ENCODE results near the gene DEAF1.

Gene DEAF1

DNA sequence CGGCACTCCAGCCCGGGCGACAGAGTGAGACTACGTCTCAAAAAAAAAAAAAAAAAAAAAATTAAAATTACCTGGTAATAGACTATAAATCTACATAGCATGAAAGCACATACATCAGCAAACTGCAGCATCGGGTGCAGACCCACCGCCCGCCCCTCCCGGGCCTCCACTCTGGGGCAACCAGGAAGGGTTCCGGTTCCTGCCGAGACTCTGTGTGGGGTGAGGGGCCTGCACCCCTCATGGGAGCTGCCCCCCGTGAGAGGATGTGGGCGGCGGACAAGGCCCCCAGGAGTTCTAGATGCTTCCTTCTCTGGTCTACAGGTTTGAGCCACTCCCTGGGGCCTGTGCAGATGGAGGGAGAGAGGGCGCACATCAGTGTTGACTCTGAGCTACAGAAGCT, 48.8 kb downstream of the DEAF1 start:
- Histone ChIP-seq H2AFZ (no peak overlapping the region), H3K9me3 (ENCODE audit: control insufficient read depth, low read length) (no peaks in the 10 kb centered on the region), H3K4me3 (ENCODE audit: low read depth, low read length) (no peak overlapping the region), H3K9ac (no peak overlapping the region), H3K27me3 (ENCODE audit: control insufficient read depth, insufficient read depth, low read length) (no peaks in the 10 kb centered on the region), H3K36me3 (ENCODE audit: control insufficient read depth, insufficient read depth, low read length) (no peaks in the 10 kb centered on the region), H3K27ac (no peak overlapping the region), H3K4me1 (no peaks in the 10 kb centered on the region), H3K4me2 (ENCODE audit: low read length) (no peak overlapping the region), H3K79me2 (no peaks in the 10 kb centered on the region)
- TF ChIP-seq, protein P1, sequence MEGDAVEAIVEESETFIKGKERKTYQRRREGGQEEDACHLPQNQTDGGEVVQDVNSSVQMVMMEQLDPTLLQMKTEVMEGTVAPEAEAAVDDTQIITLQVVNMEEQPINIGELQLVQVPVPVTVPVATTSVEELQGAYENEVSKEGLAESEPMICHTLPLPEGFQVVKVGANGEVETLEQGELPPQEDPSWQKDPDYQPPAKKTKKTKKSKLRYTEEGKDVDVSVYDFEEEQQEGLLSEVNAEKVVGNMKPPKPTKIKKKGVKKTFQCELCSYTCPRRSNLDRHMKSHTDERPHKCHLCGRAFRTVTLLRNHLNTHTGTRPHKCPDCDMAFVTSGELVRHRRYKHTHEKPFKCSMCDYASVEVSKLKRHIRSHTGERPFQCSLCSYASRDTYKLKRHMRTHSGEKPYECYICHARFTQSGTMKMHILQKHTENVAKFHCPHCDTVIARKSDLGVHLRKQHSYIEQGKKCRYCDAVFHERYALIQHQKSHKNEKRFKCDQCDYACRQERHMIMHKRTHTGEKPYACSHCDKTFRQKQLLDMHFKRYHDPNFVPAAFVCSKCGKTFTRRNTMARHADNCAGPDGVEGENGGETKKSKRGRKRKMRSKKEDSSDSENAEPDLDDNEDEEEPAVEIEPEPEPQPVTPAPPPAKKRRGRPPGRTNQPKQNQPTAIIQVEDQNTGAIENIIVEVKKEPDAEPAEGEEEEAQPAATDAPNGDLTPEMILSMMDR (IDR thresholded peaks at IDR 0.05), result no peak

DNA sequence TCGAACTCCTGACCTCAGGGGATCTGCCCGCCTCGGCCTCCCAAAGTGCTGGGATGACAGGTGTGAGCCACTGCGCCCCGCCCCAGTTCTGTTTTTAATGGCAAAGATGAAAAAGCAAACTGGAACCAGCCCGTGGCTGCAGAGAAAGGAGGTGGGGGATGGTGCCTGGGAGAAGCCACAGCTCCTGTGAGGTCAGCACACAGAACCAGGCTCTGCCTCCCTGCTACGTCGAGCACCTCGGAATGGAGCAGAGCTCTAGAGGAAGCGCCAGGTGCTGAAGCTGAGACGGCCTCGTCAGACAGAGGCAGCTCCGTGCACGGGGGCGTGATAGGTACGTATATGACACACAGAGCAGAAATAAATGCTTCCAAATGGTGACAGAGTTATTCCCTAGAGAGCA, 49.5 kb downstream of the DEAF1 start:
- H3K27ac ChIP-seq, result no peak overlapping the region
- no peaks in the 10 kb centered on the region for H3K79me2 ChIP-seq
- no peak overlapping the region for H3K4me2 ChIP-seq (ENCODE audit: low read length)
- H3K27me3 ChIP-seq (ENCODE audit: control insufficient read depth, insufficient read depth, low read length), result no peaks in the 10 kb centered on the region
- TF ChIP-seq, protein P1 (IDR thresholded peaks at IDR 0.05), result no peak
- no peak overlapping the region for H2AFZ ChIP-seq
- no peak overlapping the region for H3K4me3 ChIP-seq (ENCODE audit: low read depth, low read length)
- no peaks in the 10 kb centered on the region for H3K36me3 ChIP-seq (ENCODE audit: control insufficient read depth, insufficient read depth, low read length)
- H3K9me3 ChIP-seq (ENCODE audit: control insufficient read depth, low read length), result no peaks in the 10 kb centered on the region
- no peak overlapping the region for H3K9ac ChIP-seq
- no peaks in the 10 kb centered on the region for H3K4me1 ChIP-seq

DNA sequence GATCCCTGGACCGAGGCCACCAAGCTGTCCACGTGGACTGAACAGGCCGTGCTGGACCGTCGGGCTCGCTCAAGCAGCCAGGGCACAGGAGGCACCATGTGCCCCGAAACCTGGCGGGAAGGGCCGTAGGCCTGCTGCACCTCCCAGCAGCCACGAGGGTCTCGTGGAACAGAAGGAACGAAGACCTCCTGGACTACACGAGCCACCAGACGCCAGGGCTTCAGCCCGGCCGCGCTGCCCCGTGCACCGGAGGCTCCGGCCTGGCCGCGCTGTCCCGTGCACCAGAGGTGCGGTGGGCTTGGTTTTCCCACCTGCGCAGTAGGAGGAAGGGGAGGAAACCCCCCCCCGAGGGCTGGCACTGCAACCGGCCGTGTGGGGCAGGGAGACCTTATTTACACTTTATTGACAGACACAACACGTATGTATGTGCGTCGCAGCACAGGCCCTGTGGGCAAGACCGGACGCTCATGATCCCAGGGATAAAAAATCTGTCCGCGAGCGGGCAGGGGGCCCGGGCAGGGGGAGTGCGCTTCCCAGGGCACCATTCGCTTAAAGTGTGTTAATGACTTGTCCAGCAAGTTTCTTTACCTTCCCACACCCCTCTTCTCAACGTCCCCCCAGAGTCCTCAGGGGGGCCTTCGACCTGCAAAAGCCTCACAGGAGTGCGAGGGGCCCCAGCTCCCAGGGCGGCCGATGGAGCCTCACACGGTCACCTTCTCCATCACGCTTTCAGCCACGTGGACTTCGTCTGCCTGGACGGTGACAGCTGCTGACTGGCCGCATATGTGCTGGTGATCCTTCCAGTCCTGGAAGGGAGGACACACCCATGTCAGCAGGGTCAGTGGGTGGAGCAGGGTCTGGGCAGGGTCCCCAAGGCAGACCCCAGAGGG, 50.9 kb downstream of the DEAF1 start:
- no peak overlapping the region for H3K4me2 ChIP-seq (ENCODE audit: low read length)
- no peak overlapping the region for H3K27ac ChIP-seq
- no peaks in the 10 kb centered on the region for H3K79me2 ChIP-seq
- H3K27me3 ChIP-seq (ENCODE audit: control insufficient read depth, insufficient read depth, low read length), result no peaks in the 10 kb centered on the region
- TF ChIP-seq, protein P1 (IDR thresholded peaks at IDR 0.05), result no peak
- no peaks in the 10 kb centered on the region for H3K36me3 ChIP-seq (ENCODE audit: control insufficient read depth, insufficient read depth, low read length)
- no peak overlapping the region for H3K4me3 ChIP-seq (ENCODE audit: low read depth, low read length)
- no peak overlapping the region for H3K9ac ChIP-seq
- no peak overlapping the region for H2AFZ ChIP-seq
- no peaks in the 10 kb centered on the region for H3K4me1 ChIP-seq
- H3K9me3 ChIP-seq (ENCODE audit: control insufficient read depth, low read length), result no peaks in the 10 kb centered on the region

DNA sequence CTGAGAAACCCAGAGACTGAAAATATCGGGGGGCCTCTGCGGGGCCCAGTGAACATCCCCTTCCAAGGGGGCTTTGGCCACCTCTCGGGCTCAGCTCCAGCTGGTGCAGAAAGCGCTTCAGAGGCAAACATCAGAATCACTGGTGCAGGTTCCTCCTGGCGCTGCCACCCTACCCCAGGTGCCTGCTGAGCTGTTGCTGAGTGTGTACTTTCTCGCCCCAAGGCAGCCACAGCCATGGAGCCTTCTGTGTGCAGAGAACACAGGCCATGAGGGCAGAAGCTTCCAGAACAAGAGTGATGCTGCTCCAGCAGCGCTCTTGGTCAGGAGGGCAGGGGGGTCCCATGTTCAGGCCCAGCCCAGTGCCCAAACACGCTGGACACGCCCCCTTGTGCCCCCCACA, 51.7 kb downstream of the DEAF1 start:
- Histone ChIP-seq H3K9me3 (ENCODE audit: control insufficient read depth, low read length) (no peaks in the 10 kb centered on the region), H3K27ac (no peak overlapping the region), H2AFZ (no peak overlapping the region), H3K4me3 (ENCODE audit: low read depth, low read length) (no peak overlapping the region), H3K4me2 (ENCODE audit: low read length) (no peak overlapping the region), H3K9ac (no peak overlapping the region), H3K79me2 (no peaks in the 10 kb centered on the region), H3K27me3 (ENCODE audit: control insufficient read depth, insufficient read depth, low read length) (no peaks in the 10 kb centered on the region), H3K36me3 (ENCODE audit: control insufficient read depth, insufficient read depth, low read length) (no peaks in the 10 kb centered on the region), H3K4me1 (no peaks in the 10 kb centered on the region)
- TF ChIP-seq, protein P1 (IDR thresholded peaks at IDR 0.05), result no peak

Data from parathyroid adenoma (tissue), 2 donors.